ENCODE data around the gene GREM2.

GREM2 gene

DNA sequence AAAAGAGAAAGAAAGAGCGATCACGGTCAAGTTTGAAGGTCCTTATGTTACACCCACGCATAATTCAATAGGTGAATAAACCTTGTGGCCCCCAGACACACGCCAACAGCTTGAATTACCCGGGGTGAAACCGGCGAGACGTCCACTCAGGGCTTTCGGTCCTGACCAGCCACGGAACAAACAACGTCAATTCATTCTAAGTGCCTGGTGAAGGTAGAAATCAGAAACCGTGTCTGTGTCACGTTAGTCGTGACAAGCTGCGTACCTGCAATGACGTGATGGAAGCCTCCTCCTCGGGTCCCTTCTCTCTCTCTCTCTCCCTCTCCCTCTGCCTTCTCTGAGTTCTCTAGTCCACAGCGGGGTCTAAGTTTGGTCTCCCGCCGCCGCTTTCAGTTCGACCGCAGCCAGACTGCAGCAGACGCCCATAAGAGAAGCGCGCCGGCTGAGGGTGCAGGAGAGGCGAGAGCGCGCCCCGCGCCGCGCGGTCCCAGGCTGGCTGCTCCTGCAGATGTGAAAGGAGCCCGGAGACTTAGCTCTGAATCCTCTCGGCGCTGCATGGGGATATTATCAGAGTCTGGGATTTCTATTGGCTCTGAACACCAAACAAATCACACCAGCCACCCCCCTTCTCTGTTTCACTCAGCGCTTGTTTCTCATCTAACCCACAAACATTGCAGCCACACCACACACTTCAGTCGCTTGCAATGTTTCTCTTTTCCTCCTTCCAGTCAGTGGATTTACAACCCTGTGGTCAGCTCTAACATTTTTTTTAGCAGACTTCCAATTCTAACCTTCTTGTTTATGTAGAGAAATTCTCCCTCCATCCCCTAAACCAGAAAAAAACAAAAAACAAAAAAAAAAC lies at the start of gene GREM2:
Gene GREM2, minus strand, starts transcription at position 537 of the 862 bp plus-strand sequence. CDS start 118,680 bp downstream, outside the sequence.
- TF ChIP-seq CREB1 (IDR thresholded peaks at IDR 0.05; ENCODE audit: low read depth) = no peak
- TF ChIP-seq YY1 (IDR thresholded peaks at IDR 0.05; ENCODE audit: low read depth) = no peak
- TF ChIP-seq EGR1 (IDR thresholded peaks at IDR 0.05) = no peak
- TF ChIP-seq, protein P1, sequence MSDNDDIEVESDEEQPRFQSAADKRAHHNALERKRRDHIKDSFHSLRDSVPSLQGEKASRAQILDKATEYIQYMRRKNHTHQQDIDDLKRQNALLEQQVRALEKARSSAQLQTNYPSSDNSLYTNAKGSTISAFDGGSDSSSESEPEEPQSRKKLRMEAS (IDR thresholded peaks at IDR 0.05) = no peak
- TF ChIP-seq, protein P2, sequence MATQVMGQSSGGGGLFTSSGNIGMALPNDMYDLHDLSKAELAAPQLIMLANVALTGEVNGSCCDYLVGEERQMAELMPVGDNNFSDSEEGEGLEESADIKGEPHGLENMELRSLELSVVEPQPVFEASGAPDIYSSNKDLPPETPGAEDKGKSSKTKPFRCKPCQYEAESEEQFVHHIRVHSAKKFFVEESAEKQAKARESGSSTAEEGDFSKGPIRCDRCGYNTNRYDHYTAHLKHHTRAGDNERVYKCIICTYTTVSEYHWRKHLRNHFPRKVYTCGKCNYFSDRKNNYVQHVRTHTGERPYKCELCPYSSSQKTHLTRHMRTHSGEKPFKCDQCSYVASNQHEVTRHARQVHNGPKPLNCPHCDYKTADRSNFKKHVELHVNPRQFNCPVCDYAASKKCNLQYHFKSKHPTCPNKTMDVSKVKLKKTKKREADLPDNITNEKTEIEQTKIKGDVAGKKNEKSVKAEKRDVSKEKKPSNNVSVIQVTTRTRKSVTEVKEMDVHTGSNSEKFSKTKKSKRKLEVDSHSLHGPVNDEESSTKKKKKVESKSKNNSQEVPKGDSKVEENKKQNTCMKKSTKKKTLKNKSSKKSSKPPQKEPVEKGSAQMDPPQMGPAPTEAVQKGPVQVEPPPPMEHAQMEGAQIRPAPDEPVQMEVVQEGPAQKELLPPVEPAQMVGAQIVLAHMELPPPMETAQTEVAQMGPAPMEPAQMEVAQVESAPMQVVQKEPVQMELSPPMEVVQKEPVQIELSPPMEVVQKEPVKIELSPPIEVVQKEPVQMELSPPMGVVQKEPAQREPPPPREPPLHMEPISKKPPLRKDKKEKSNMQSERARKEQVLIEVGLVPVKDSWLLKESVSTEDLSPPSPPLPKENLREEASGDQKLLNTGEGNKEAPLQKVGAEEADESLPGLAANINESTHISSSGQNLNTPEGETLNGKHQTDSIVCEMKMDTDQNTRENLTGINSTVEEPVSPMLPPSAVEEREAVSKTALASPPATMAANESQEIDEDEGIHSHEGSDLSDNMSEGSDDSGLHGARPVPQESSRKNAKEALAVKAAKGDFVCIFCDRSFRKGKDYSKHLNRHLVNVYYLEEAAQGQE (IDR thresholded peaks at IDR 0.05; ENCODE audit: low read depth) = no peak
- TF ChIP-seq FOXM1 (IDR thresholded peaks at IDR 0.05; ENCODE audit: borderline replicate concordance, low read depth) = no peak
- no peak for TF ChIP-seq ZBTB7A (IDR thresholded peaks at IDR 0.05; ENCODE audit: low read depth)
- TF ChIP-seq, protein P3, sequence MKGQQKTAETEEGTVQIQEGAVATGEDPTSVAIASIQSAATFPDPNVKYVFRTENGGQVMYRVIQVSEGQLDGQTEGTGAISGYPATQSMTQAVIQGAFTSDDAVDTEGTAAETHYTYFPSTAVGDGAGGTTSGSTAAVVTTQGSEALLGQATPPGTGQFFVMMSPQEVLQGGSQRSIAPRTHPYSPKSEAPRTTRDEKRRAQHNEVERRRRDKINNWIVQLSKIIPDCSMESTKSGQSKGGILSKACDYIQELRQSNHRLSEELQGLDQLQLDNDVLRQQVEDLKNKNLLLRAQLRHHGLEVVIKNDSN (IDR thresholded peaks at IDR 0.05) = no peak
- TF ChIP-seq TAF1 (IDR thresholded peaks at IDR 0.05; ENCODE audit: low read depth) = no peak
- TF ChIP-seq EP300 (IDR thresholded peaks at IDR 0.05; ENCODE audit: borderline replicate concordance) = no peak
- no peak for TF ChIP-seq TEAD4 (IDR thresholded peaks at IDR 0.05)
- TF ChIP-seq CEBPB (IDR thresholded peaks at IDR 0.05) = no peak

DNA sequence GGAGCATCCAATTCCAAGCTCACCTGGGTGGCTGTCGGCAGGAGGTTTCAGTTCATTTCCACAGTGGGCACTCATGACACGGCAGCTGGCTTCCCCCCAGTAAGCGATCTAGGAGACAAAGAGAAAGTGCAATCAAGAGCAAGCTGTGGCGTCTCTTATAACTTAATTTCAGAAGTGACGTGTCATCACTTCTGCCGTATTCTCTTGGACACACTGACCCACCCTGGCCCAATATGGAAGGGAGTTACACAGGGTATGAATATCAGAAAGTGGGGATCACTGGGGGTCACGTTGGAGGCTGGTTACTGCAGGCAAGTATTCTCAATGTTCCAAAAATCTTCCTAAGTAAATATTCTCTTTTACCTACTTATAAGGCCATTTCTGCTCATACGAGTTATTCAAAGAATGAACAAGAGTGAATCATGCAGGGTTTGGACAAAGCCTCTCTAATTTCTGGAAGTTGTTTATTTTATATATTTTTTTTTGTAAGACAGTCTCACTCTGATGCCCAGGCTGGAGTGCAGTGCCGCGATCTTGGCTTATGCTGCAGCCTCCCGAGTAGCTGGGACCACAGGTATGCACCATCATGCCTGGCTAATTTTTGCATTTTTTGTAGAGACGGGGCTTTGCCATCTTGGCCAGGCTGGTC lies 46.5 kb upstream of the GREM2 start:
- TF ChIP-seq ZBTB7A (IDR thresholded peaks at IDR 0.05; ENCODE audit: low read depth) = no peak

DNA sequence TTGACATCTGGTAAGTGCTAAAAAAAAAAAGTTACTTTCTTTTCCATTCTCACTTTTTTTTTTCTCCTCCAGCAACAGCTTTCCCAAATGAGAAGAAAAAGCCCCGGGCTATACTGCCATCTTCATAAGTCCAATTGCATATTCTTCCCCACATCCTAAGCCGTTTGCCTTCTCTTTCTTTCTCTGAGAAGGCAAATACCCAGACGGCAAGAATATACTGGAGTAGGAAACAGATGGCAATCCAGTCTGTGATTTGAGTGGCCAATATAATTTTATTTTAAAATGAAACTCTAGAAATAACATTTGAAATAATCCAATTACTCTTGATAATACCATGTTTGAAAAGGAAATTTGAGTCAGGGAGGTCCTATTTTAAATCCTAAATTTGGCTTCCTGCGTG lies 44.6 kb upstream of the GREM2 start:
- TF ChIP-seq YY1 (IDR thresholded peaks at IDR 0.05; ENCODE audit: low read depth) (no peak), CREB1 (IDR thresholded peaks at IDR 0.05; ENCODE audit: low read depth) (no peak), TEAD4 (IDR thresholded peaks at IDR 0.05) (no peak), EGR1 (IDR thresholded peaks at IDR 0.05) (no peak), NFIC (IDR thresholded peaks at IDR 0.05) (no peak), RAD21 (IDR thresholded peaks at IDR 0.05; ENCODE audit: low read depth) (no peak), ZBTB7A (IDR thresholded peaks at IDR 0.05; ENCODE audit: low read depth) (no peak), TCF12 (IDR thresholded peaks at IDR 0.05; ENCODE audit: low read depth) (no peak), FOXM1 (IDR thresholded peaks at IDR 0.05; ENCODE audit: borderline replicate concordance, low read depth) (no peak), TAF1 (IDR thresholded peaks at IDR 0.05; ENCODE audit: low read depth) (no peak)
- TF ChIP-seq, protein P1 (IDR thresholded peaks at IDR 0.05) = no peak
- TF ChIP-seq, protein P3 (IDR thresholded peaks at IDR 0.05) = no peak
- TF ChIP-seq, protein P2 (IDR thresholded peaks at IDR 0.05; ENCODE audit: low read depth) = no peak

DNA sequence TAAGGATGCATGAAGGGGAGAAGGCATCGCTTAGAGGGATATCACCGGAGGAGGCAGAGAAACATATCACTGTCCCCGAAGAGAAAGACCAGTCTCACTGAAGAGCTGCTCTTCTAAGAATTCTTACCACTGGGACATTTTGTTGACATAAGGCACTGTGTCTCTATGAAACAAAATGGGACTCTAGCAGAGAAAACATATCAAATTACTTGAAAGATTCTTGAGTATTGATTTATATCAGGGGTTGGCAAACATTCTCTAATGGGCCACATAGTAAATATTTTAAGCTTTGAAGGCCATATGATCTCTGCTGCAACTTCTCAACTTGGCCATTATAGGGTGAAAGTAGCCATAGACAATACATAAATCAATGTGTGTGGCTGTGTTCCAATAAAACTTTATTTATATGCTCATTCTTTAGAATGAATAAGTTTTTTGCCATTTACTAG lies 41.0 kb upstream of the GREM2 start:
- no peak for TF ChIP-seq ZBTB7A (IDR thresholded peaks at IDR 0.05; ENCODE audit: low read depth)
- TF ChIP-seq, protein P1 (IDR thresholded peaks at IDR 0.05) = no peak
- TF ChIP-seq, protein P2 (IDR thresholded peaks at IDR 0.05; ENCODE audit: low read depth) = no peak
- TF ChIP-seq TEAD4 (IDR thresholded peaks at IDR 0.05) = no peak
- no peak for TF ChIP-seq TAF1 (IDR thresholded peaks at IDR 0.05; ENCODE audit: low read depth)
- TF ChIP-seq CREB1 (IDR thresholded peaks at IDR 0.05; ENCODE audit: low read depth) = no peak
- TF ChIP-seq, protein P3 (IDR thresholded peaks at IDR 0.05) = no peak
- TF ChIP-seq EP300 (IDR thresholded peaks at IDR 0.05; ENCODE audit: borderline replicate concordance) = no peak
- TF ChIP-seq CEBPB (IDR thresholded peaks at IDR 0.05) = no peak
- no peak for TF ChIP-seq RAD21 (IDR thresholded peaks at IDR 0.05; ENCODE audit: low read depth)
